Fibroblast of skin of right quadriceps (primary cell): ENCODE measurements around the gene GSTM3.
"Not testable (repeated sequence)": the region's sequence is repeated elsewhere in the genome, so short reads cannot be mapped to it uniquely, and the experiment has no call there.

Source experiments
- DNase-seq: peaks from one replicate; pipeline ENCODE4 v3.0.0-alpha.2; 2013

The GSTM3 gene

GRCh38 chr1:109691759-109692158, 49.1 kb downstream of the GSTM3 start:
- DNase-seq = no peak

- DNase-seq = no peak
Measured at GRCh38 chr1:109689844-109690405, 50.9 kb downstream of the GSTM3 start.

GRCh38 chr1:109687641-109688499, 53.0 kb downstream of the GSTM3 start, which contains the start of gene GSTM1:
GSTM1 (plus strand) TSS chr1:109687817; CDS start chr1:109687874, 57 bp downstream.
- DNase-seq = peak; percentile 77

GRCh38 chr1:109687109-109687508, 53.7 kb downstream of the GSTM3 start:
- not testable (repeated sequence) for DNase-seq

- DNase-seq = not testable (repeated sequence)
Measured at GRCh38 chr1:109685890-109686289, 54.9 kb downstream of the GSTM3 start.

GRCh38 chr1:109685399-109685798, 55.4 kb downstream of the GSTM3 start:
- DNase-seq = not testable (repeated sequence)

GRCh38 chr1:109684777-109685176, 56.1 kb downstream of the GSTM3 start:
- DNase-seq = not testable (repeated sequence)
